Jurkat, Clone E6-1 (cell line): ENCODE data around the gene ADNP2.

Experiments
- DNase-seq: peaks from one replicate; pipeline ENCODE4 v3.0.0-alpha.2; 2011; ENCODE audit warnings: low read depth, low spot score
- H3K4me3 ChIP-seq: 2 replicates; pipeline ENCODE4 v1.5.1; 2011; ENCODE audit warnings: mild to moderate bottlenecking, low read length, control low read depth, moderate library complexity

The ADNP2 gene

GRCh38 chr18:80103231-80103630, 5.8 kb upstream of the ADNP2 start:
- no peak for DNase-seq

GRCh38 chr18:80104364-80104779, 4.7 kb upstream of the ADNP2 start:
- no peak for DNase-seq
- H3K4me3 ChIP-seq: no peak overlapping the region

More at GRCh38 chr18:80103231-80103630, 5.8 kb upstream of the ADNP2 start:
- H3K4me3 ChIP-seq: no peak overlapping the region

- H3K4me3 ChIP-seq: no peak overlapping the region
- no peak for DNase-seq
Observed at GRCh38 chr18:80105369-80106167, 3.5 kb upstream of the ADNP2 start.

GRCh38 chr18:80106482-80107051, 2.5 kb upstream of the ADNP2 start:
- H3K4me3 ChIP-seq: no peak overlapping the region
- no peak for DNase-seq

GRCh38 chr18:80107426-80107825, 1.6 kb upstream of the ADNP2 start:
- no peak overlapping the region for H3K4me3 ChIP-seq
- DNase-seq: no peak

GRCh38 chr18:80108121-80108536, 933 bp upstream of the ADNP2 start:
- no peak for DNase-seq
- no peak overlapping the region for H3K4me3 ChIP-seq

GRCh38 chr18:80109676-80110078, 615 bp downstream of the ADNP2 start:
- DNase-seq: no peak
- peak overlapping the region; percentile 77 for H3K4me3 ChIP-seq

GRCh38 chr18:80112624-80113248, 3.7 kb downstream of the ADNP2 start:
- H3K4me3 ChIP-seq: no peak overlapping the region

GRCh38 chr18:80115035-80115434, 6.0 kb downstream of the ADNP2 start:
- DNase-seq: no peak
- no peak overlapping the region for H3K4me3 ChIP-seq

More at GRCh38 chr18:80112624-80113248, 3.7 kb downstream of the ADNP2 start:
- no peak for DNase-seq

GRCh38 chr18:80119111-80119510, 10.0 kb downstream of the ADNP2 start:
- no peak for DNase-seq

GRCh38 chr18:80120932-80121331, 11.9 kb downstream of the ADNP2 start:
- H3K4me3 ChIP-seq: no peak overlapping the region
- no peak for DNase-seq

More at GRCh38 chr18:80119111-80119510, 10.0 kb downstream of the ADNP2 start:
- H3K4me3 ChIP-seq: no peak overlapping the region

GRCh38 chr18:80124131-80124530, 15.1 kb downstream of the ADNP2 start:
- H3K4me3 ChIP-seq: no peak overlapping the region
- no peak for DNase-seq

- H3K4me3 ChIP-seq: no peak overlapping the region
- no peak for DNase-seq
Observed at GRCh38 chr18:80126797-80127196, 17.7 kb downstream of the ADNP2 start.

GRCh38 chr18:80127635-80128034, 18.6 kb downstream of the ADNP2 start:
- DNase-seq: no peak

GRCh38 chr18:80129672-80130367, 20.8 kb downstream of the ADNP2 start:
- no peak overlapping the region for H3K4me3 ChIP-seq
- no peak for DNase-seq

More at GRCh38 chr18:80127635-80128034, 18.6 kb downstream of the ADNP2 start:
- H3K4me3 ChIP-seq: no peak overlapping the region

- no peak for DNase-seq
- H3K4me3 ChIP-seq: no peak overlapping the region
Observed at GRCh38 chr18:80130555-80130954, 21.5 kb downstream of the ADNP2 start.

GRCh38 chr18:80132180-80132812, 23.2 kb downstream of the ADNP2 start:
- DNase-seq: no peak

GRCh38 chr18:80133124-80133523, 24.1 kb downstream of the ADNP2 start:
- DNase-seq: no peak
- H3K4me3 ChIP-seq: no peak overlapping the region

More at GRCh38 chr18:80132180-80132812, 23.2 kb downstream of the ADNP2 start:
- H3K4me3 ChIP-seq: no peak overlapping the region

- no peak for DNase-seq
- no peak overlapping the region for H3K4me3 ChIP-seq
Observed at GRCh38 chr18:80135136-80135535, 26.1 kb downstream of the ADNP2 start.
